Astrocyte (in vitro differentiated cells and primary cell): ENCODE results near the gene GPR32.

Experiments used
- CTCF ChIP-seq: IDR thresholded peaks from 2 replicates; pipeline ENCODE4 v1.5.1; 2011; ENCODE audit warnings: low read depth, mild to moderate bottlenecking, inconsistent platforms, low read length, moderate library complexity; ENCODE audit not compliant: insufficient read depth
- EZH2 ChIP-seq: IDR thresholded peaks from 2 replicates; pipeline ENCODE4 v1.6.1; 2012; ENCODE audit warnings: mild to moderate bottlenecking, low read length, inconsistent platforms; ENCODE audit not compliant: insufficient read depth

- TF ChIP-seq CTCF (no peak), EZH2 (no peak)
Measured at GRCh38 chr19:50808856-50809255, 38.6 kb downstream of the GPR32 start.
